GM12878 (cell line): ENCODE data around the gene ABI3. TPM values are rescaled to one million over a fixed set of nuclear protein-coding genes. Genes with fewer than 3 reads are reported as not detected.

ENCODE experiments used
- ATF7 ChIP-seq: fragments of 450-650 bp; IDR thresholded peaks from 2 replicates; pipeline ENCODE4 v1.6.1; 2016; ENCODE audit warnings: low read depth, mild to moderate bottlenecking
- HDAC6 ChIP-seq: fragments of 200-600 bp; sonication (generic); IDR thresholded peaks from one replicate; pipeline ENCODE4 v1.8.0; 2017; ENCODE audit warnings: antibody characterized with exemption; ENCODE audit not compliant: unreplicated experiment
- LARP7 ChIP-seq: fragments of 450-650 bp; IDR thresholded peaks from 2 replicates; pipeline ENCODE4 v1.6.1; 2017; ENCODE audit warnings: mild to moderate bottlenecking
- MEF2B ChIP-seq: fragments of 450-650 bp; IDR thresholded peaks from 2 replicates; pipeline ENCODE4 v1.6.1; 2018; ENCODE audit warnings: mild to moderate bottlenecking, moderate library complexity; ENCODE audit not compliant: partially characterized antibody, poor library complexity, severe bottlenecking
- MYC ChIP-seq: IDR thresholded peaks from 2 replicates; pipeline ENCODE4 v1.6.1; 2011; ENCODE audit warnings: mild to moderate bottlenecking, low read length, moderate library complexity, inconsistent platforms; ENCODE audit not compliant: insufficient read depth, insufficient replicate concordance, insufficient read length, severe bottlenecking
- NR2C2 ChIP-seq: IDR thresholded peaks from 2 replicates; pipeline ENCODE4 v1.6.1; 2011; ENCODE audit warnings: borderline replicate concordance, low read depth; ENCODE audit not compliant: control insufficient read depth, insufficient read length
- NRF1 ChIP-seq: conservative IDR thresholded peaks from 2 replicates; pipeline ENCODE4 v1.6.1; 2011; ENCODE audit warnings: mild to moderate bottlenecking, low read depth, low read length, improper control_type of control experiment
- POLR2AphosphoS5 ChIP-seq: IDR thresholded peaks from 2 replicates; pipeline ENCODE4 v1.6.1; 2011; ENCODE audit warnings: mild to moderate bottlenecking, low read length, inconsistent platforms
- SMC3 ChIP-seq: IDR thresholded peaks from 2 replicates; pipeline ENCODE4 v1.6.1; 2011; ENCODE audit warnings: low read length, improper control_type of control experiment, borderline replicate concordance
- SPI1 ChIP-seq: IDR thresholded peaks from 2 replicates; pipeline ENCODE4 v1.6.1; 2011; ENCODE audit warnings: low read depth, mild to moderate bottlenecking, low read length, moderate library complexity, borderline replicate concordance; ENCODE audit not compliant: insufficient read depth
- SRF ChIP-seq, 2 experiments: IDR thresholded peaks; 2 replicates each; pipeline ENCODE4 v1.6.1; 2011; ENCODE audit warnings: low read depth in 2 of 2, low read length in 2 of 2, mild to moderate bottlenecking in 1 of 2, moderate library complexity in 1 of 2
- SUZ12 ChIP-seq: fragments of 200-600 bp; sonication (generic); IDR thresholded peaks from one replicate; pipeline ENCODE4 v1.6.1; 2018; ENCODE audit warnings: antibody characterized with exemption, mild to moderate bottlenecking; ENCODE audit not compliant: unreplicated experiment
- ZNF24 ChIP-seq: fragments of 450-650 bp; IDR thresholded peaks from 2 replicates; pipeline ENCODE4 v1.6.1; 2017; ENCODE audit warnings: antibody characterized with exemption, mild to moderate bottlenecking
- ZNF384 ChIP-seq: IDR thresholded peaks from 2 replicates; pipeline ENCODE4 v1.6.1; 2012; ENCODE audit warnings: low read depth, mild to moderate bottlenecking, low read length, improper control_type of control experiment, borderline replicate concordance
- polyA plus RNA-seq, 11 experiments: library from polyadenylated mRNA; depleted of rRNA in 4 of 11; unstranded in 6 of 11; stranded (reverse) in 5 of 11; fragments of >200 nt; fragmentation: Nextera tagmentation in 4 of 11; fragmentation: Illumina TruSeq in 1 of 11; extraction: Ambion mirVana in 4 of 11; extraction: Trizol in 1 of 11; gene quantifications; 1 replicate in 1 of 11; 2 replicates in 10 of 11; pipeline versions ENCODE4 v1.2.1 to v1.2.3, GENCODE V29; 2011 to 2016; ENCODE audit warnings: inconsistent platforms in 2 of 11, missing spikeins in 2 of 11, low read depth in 1 of 11
- total RNA-seq, 4 experiments: library from RNA; depleted of rRNA in 3 of 4; stranded (reverse); fragments of >200 nt in 3 of 4; fragmentation: Illumina TruSeq in 1 of 4; extraction: Trizol in 1 of 4; gene quantifications; 2 replicates each; pipeline versions ENCODE4 v1.2.1 to v1.2.3, GENCODE V29; 2013 to 2021
- TF ChIP-seq, protein P1 (sequence below): fragments of 450-650 bp; IDR thresholded peaks from 2 replicates; pipeline ENCODE4 v1.6.1; 2017; ENCODE audit warnings: mild to moderate bottlenecking, low read depth, inconsistent platforms; ENCODE audit not compliant: poor library complexity, severe bottlenecking
- TF ChIP-seq, protein P2 (sequence below): fragments of 150-350 bp; IDR thresholded peaks from 2 replicates; pipeline ENCODE4 v1.6.1; 2016; ENCODE audit warnings: low read depth, low read length
- TF ChIP-seq, protein P3 (sequence below): fragments of 450-650 bp; IDR thresholded peaks from 2 replicates; pipeline ENCODE4 v1.6.1; 2016; ENCODE audit warnings: mild to moderate bottlenecking
- TF ChIP-seq, protein P4 (sequence below): IDR thresholded peaks from 2 replicates; pipeline ENCODE4 v1.6.1; 2011; ENCODE audit warnings: low read depth, mild to moderate bottlenecking, low read length, moderate library complexity, borderline replicate concordance; ENCODE audit errors: extremely low read depth

The ABI3 gene
- total and polyA plus RNA-seq, 10 of the 15 experiments (the other 5 are each of a cell fraction or from before 2014, with no cell fraction given) = 13.4 to 109 (median 51.1) TPM

DNA sequence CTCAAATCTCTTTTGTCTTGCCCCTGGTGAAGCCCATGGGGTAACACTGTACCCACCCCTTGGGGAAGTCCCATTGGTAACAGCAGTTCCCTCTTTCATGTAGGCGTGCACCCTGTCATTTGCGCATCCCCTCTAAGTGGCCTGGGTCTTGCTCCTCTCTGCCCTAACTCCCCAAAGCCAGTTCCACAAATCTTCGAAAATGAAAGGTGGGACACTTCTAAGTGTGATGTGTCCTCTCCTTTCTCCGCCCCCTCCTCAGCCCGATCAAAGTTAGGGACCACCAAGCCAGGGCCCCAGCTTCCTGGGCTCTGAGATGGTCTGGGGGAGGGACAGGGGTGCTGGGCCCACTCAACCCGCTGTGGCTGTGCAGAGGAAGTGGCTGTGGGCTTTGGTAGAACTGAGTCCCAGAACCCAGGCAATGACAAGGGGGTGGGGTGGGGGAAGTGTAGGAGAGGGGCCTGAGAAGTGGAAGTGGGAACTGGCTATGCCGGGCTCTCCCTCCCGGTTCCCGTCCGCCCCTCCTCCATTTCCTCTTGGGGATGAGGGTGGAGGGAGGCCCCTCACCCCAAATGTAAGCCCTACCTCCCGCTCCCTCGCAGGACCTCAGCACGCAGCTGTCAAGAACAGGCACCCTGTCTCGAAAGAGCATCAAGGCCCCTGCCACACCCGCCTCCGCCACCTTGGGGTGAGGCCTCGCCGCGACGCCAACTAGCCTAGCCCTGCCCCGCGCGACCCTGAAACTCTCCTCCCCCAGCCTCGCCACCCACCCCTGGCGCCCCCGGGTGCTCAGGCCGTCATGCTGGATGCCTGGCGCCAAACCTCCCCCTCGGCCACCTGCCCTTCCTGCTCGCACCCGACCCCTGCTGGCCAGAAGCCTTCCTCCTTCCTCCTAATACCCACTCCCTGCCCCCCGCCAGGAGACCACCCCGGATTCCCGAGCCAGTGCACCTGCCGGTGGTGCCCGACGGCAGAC lies 8.7 kb downstream of the ABI3 start (continued):
- TF ChIP-seq NR2C2 = no peak
- TF ChIP-seq NRF1 = no peak
- no peak; the same call in 1 of the 2 replicates for TF ChIP-seq POLR2AphosphoS5
- peak; percentile 25; the same call in 1 of the 2 replicates for TF ChIP-seq ATF7
- TF ChIP-seq LARP7 = peak; percentile 14; the same call in 1 of the 2 replicates
- no peak for TF ChIP-seq SUZ12
- no peak for TF ChIP-seq ZNF24
- TF ChIP-seq, protein P1, sequence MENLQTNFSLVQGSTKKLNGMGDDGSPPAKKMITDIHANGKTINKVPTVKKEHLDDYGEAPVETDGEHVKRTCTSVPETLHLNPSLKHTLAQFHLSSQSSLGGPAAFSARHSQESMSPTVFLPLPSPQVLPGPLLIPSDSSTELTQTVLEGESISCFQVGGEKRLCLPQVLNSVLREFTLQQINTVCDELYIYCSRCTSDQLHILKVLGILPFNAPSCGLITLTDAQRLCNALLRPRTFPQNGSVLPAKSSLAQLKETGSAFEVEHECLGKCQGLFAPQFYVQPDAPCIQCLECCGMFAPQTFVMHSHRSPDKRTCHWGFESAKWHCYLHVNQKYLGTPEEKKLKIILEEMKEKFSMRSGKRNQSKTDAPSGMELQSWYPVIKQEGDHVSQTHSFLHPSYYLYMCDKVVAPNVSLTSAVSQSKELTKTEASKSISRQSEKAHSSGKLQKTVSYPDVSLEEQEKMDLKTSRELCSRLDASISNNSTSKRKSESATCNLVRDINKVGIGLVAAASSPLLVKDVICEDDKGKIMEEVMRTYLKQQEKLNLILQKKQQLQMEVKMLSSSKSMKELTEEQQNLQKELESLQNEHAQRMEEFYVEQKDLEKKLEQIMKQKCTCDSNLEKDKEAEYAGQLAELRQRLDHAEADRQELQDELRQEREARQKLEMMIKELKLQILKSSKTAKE = no peak
- no peak for TF ChIP-seq MYC
- TF ChIP-seq, protein P2, sequence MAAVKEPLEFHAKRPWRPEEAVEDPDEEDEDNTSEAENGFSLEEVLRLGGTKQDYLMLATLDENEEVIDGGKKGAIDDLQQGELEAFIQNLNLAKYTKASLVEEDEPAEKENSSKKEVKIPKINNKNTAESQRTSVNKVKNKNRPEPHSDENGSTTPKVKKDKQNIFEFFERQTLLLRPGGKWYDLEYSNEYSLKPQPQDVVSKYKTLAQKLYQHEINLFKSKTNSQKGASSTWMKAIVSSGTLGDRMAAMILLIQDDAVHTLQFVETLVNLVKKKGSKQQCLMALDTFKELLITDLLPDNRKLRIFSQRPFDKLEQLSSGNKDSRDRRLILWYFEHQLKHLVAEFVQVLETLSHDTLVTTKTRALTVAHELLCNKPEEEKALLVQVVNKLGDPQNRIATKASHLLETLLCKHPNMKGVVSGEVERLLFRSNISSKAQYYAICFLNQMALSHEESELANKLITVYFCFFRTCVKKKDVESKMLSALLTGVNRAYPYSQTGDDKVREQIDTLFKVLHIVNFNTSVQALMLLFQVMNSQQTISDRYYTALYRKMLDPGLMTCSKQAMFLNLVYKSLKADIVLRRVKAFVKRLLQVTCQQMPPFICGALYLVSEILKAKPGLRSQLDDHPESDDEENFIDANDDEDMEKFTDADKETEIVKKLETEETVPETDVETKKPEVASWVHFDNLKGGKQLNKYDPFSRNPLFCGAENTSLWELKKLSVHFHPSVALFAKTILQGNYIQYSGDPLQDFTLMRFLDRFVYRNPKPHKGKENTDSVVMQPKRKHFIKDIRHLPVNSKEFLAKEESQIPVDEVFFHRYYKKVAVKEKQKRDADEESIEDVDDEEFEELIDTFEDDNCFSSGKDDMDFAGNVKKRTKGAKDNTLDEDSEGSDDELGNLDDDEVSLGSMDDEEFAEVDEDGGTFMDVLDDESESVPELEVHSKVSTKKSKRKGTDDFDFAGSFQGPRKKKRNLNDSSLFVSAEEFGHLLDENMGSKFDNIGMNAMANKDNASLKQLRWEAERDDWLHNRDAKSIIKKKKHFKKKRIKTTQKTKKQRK = no peak
- TF ChIP-seq, protein P3, sequence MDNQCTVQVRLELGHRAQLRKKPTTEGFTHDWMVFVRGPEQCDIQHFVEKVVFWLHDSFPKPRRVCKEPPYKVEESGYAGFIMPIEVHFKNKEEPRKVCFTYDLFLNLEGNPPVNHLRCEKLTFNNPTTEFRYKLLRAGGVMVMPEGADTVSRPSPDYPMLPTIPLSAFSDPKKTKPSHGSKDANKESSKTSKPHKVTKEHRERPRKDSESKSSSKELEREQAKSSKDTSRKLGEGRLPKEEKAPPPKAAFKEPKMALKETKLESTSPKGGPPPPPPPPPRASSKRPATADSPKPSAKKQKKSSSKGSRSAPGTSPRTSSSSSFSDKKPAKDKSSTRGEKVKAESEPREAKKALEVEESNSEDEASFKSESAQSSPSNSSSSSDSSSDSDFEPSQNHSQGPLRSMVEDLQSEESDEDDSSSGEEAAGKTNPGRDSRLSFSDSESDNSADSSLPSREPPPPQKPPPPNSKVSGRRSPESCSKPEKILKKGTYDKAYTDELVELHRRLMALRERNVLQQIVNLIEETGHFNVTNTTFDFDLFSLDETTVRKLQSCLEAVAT = no peak
- TF ChIP-seq SRF (IDR thresholded peaks at IDR 0.05; ENCODE audit: low read depth in 2 of 2, low read length in 2 of 2) = no peak
- TF ChIP-seq, protein P4, sequence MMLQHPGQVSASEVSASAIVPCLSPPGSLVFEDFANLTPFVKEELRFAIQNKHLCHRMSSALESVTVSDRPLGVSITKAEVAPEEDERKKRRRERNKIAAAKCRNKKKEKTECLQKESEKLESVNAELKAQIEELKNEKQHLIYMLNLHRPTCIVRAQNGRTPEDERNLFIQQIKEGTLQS = no peak
- TF ChIP-seq ZNF384 = no peak
- no peak for TF ChIP-seq HDAC6
- peak; percentile 40; the same call in 1 of the 2 replicates for TF ChIP-seq SMC3
- peak; percentile 14 for TF ChIP-seq MEF2B
- TF ChIP-seq SPI1 = peak; percentile 74
